OCI-LY7 (cell line): Measurements from ENCODE around the gene DLX4.

Source experiments
- CTCF ChIP-seq: fragments of 200-600 bp; sonication (generic); conservative IDR thresholded peaks from 2 replicates; pipeline ENCODE4 v1.5.1; 2014; ENCODE audit warnings: mild to moderate bottlenecking, antibody characterized with exemption, low read length, moderate library complexity, mixed read lengths
- EZH2phosphoT487 ChIP-seq: fragments of 200-600 bp; sonication (generic); IDR thresholded peaks from 2 replicates; pipeline ENCODE4 v1.6.1; 2018; ENCODE audit warnings: low read depth, borderline replicate concordance, mild to moderate bottlenecking, mixed run types, antibody characterized with exemption, low read length, moderate library complexity, mixed read lengths

GRCh38 chr17:49993423-49994060 is 24.6 kb downstream of the DLX4 start:
- TF ChIP-seq CTCF (no peak), EZH2phosphoT487 (no peak)
